ENCODE results near the gene SCRN2.

SCRN2 gene

DNA sequence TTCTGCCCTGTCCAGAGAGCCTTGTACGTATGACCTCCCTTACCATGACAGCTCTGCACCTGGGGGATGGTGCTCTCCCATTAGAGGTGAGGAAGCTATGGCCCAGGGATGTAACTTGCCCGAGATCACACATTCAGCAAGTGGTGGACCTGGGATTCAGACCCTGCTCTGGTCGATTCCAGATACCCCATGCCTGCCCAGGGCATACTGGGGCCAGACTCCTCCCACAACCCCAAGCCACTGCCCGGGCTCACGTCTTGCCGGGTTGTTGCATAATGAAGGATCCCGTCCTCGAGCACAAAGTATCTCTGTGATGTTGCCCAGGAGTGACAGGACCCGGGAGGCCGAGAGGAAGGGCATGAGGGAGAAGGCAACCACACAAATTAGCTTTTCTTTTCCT, 21.6 kb downstream of the SCRN2 start:
- no peak for DNase-seq

DNA sequence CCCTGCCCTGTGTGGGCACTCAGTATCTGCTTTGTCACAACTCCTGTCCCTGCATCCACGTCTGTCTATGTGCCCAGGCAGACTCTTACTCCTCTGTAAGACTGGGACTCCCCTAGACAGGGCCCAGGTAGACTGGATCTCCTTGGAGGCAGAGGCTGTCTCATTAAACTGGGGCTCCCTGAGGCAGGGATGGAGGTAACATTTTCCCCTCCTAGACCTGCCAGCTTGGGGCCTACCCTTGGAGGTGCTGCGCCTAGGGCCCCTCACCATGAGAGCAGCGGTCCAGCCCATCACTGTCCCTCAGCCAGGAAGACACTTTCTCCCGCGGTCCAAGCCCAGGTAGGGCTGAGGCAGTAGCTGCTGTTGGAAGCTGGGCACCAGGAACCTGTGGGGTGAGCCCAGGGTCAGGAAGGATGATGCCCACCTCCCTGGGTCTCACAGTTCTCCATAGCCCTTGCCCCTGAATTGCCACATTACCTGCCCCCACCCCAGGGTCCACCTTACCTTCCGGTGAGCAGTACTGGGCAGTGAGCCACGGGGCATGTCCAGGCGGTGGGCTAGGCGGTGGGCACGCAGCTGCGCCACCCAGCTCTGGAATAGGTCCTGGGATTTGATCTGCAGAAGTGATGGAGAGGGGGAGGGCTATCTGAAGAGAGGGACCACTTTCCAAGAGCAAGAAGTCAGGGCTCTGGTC, 22.9 kb downstream of the SCRN2 start:
- no peak for DNase-seq

DNA sequence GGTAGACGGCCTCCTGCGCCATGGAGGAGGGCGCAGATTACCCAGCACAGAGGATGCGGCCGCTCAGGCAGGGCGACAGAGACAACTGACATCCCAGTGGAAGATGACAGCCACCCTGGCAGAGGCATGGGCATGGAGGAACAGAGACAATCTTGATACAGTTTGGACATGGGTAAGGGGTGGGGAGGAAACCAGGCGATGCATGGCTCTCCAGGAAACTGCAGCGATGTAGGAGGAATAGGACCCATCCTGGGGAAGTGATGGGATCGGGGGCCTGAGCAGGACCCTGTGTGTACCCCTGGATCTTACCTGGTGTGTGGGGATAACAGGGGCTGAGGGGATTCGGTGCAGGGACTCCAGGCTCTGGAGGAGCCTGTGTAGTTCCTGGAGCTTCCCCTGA, 24.1 kb downstream of the SCRN2 start:
- DNase-seq, result no peak

DNA sequence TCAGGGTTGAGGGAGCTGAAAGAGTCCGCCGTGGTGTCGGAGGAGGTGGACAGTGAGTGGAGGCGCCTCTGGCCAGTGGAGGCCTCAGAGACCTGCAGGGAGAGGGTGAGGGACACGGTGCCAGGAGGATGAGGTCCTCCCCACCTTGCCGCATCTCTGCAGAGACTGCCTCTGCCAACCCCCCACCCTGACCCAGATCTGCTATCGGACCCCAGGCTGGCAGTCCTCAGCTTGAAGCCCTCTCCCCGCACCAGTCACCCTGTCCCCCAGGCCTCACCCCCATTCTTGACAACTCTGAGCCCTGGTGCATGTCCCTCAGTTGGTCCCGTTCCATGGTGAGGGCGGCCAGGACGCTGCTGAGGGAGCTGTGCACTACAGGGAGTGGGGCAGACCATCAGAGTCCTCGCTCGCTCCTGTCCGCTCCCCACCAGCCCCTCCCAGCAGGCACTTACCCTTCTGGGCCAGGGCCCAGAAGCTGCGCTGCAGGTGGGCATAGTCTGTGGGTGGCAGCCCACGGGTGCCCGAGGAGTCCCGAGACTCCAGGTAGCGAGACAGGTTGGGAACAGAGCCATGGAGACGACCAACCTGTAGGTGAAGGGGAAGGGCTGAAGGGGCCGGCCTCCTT, 24.9 kb downstream of the SCRN2 start:
- DNase-seq, result no peak

DNA sequence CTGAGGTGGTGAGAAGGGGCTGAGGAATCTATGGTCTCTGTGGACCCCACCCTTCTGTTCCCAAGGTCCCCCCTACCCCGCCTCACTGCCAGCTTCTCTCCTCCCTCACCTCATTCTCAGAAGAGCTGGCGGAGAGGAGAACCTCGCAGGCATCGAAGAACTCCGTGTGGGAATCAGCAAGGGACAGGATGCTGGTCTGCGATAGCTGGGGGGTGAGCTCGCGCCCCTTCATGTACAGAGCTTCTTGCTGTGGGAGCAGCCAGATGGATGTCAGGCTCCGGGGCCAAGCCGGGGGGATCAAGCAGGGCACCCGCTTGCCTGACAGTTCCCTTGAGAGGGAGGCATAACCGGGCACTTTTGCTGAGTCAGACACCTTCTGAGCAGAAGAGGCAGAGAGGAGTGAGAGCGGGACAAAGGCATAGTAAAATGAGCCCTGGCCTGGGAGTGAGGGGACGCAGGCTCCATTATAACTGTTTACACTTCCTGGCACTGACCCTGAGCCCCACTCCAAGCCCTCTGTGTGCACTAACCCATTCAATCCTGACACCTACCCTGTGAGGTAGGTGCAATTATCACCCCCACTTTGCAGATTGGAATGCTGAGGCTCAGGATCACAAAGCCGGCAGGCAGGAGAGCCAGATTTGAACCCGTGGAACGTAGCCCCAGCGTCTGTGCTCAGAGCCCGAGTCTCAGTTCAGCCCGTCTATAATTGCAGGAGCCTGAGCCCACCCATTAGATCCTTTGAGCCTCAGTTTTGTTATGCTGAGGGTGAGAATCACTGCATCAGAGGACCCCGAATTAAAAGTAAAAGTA, 25.8 kb downstream of the SCRN2 start:
- DNase-seq, result no peak

DNA sequence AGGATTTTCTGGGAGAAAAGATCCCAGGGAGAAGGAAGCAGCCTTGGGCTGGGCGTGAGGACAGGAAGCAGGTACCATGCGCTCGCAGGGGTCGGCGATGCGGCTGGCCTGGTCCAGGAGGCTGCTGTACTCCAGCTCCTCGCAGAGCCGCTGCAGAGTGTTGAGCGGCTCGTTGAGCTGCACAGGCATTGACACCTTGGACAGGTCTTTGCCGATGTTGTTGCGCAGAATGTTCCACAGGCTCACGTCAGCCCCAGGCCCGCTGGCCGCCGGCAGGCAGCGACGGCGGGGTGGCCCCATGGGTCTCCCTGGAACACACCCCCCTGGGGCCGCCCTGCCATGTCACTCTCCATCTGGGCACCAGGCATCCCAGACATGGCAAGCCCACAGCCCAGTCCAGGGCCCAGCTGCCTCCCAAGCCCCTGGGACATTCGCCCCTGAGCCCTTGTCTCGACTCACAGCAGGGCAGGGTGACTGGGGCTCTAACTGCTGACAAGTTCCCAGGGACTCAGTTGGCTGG, 27.5 kb downstream of the SCRN2 start:
- DNase-seq, result no peak

DNA sequence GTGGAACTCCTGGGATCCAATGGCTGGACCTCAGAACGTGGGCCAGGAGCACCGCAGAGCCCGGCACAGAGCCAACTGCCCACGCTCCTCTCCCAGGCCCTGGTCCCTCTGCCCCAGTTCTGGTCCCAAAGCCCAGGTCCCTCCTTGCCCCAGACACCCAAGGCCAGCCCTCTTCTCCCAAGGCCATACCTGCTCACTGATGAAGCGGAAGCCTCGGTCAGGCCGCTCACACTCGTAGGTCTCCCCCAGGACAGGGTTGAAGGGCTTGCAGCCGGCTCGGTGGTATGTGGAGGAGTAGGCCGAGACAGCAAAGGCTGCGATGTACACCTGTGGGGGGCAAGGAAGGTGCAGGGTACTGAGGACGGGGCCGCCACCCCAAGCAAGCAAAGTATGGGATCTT, 28.0 kb downstream of the SCRN2 start:
- no peak for DNase-seq

DNA sequence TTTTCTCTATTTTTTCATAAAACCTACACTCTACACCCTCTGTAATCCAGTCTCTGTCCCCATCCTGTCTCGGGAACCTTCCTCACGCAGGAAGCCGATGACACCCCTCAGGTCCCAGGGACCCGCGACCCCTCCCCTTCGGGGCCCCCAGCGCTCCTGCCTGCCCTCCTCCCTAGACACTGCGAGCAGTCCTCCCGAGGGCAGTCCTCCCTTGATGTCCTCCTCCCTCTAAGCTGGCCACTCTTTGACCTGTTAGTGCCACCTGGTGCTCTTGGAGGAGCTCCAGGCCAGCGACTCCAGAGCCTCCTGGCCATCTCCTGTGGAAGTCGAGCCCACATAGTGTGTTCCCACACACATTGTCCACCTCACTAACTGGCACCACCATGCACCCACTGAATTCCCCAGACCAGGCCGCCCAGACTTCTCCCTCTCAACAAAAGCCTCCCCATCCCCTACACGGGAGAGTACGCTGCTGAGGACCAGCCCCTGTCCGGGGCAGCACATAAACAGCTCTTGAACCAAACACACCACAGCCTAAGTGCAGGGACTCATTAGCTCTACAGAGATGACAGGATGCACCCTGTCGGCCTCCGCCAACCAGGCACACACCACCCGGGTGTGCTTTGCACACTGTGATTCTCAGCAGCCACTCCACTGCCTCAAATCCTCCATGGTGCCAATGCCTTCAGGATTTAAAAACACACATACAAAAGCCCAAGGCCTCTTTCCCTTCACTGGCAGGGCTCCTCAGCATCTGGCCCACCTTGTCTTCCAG, 28.7 kb downstream of the SCRN2 start:
- no peak for DNase-seq

DNA sequence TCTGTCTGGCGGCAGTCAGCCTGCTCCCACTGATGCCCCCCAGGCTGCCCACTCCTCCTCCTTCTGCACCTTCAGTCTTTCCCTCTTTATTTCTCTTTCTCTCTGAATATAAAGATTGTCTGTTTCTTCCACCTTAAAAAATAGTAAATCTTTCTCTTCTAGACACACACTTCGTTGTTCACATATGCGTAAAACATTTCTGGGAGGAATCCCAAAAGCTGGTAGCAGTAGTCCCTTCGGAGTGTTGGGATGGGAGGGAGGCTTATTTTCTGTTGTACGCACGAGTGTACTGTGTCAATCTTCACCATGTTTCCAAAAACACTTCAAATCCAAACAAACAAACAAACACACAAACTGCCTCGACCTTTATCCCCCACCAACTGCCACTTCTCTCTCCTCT, 29.4 kb downstream of the SCRN2 start:
- DNase-seq, result no peak

DNA sequence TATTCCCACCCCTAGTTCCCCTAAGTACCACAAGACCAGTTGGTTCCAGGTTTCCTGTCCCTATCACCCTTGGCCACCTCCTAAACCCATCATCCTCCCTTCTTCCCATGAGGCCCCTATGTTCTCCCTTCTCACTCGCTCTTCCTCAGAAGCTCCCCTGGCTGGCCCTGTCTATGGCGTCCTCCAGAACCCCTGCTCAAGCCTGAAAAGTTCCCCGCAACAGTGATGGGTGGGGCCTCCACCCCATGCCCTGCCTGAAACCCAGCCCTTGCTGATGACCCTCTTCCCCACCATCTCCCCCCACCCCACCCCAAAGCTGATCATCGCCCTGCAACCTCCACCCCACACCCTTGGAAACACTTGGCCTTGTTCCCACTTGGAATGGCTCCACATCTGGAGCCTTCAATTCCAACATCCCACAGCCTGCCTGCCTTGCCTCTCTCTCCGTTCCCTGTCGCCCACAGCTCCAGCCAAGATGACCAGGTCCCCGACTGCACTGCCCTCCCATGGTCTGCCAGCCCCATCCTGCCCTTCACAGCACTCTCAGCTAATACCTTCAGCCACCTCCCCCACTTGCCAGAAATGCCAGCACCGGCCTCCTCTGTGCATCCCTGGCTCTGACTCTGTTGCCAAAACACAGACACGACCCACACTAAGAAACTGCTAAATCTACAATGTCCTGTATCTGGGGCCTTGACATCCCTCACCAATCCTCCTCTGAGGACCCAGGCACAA, 30.0 kb downstream of the SCRN2 start:
- DNase-seq, result no peak

DNA sequence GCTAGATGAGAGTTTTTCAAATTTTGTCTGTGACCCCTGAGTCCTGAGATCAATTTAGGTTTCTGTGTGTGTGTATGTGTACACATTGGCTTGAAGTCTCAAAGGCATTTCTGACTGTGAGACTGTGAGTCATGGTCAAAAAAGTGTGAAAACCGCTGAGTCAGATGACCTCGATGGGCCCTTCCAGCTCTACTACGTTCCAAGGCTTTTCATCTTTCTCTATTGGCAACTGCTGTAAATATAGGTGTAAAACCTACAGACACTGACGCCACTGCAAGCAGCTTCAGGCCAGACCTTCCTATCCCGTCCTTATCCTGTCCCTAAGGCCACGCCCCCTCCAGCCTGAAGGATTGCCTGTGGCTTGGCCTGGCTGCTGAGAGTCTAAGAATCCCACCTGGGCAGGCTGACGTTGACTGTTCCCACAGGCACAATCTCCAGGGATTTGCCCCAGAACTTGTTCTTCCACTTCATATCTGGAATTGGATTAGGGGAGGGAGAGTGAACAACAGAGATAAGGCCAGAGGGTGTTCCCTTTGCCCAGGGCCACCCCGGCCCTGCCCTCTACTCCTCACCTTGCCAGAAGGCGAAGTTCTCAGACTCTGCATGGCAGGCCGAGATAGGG, 30.8 kb downstream of the SCRN2 start:
- DNase-seq, result no peak

DNA sequence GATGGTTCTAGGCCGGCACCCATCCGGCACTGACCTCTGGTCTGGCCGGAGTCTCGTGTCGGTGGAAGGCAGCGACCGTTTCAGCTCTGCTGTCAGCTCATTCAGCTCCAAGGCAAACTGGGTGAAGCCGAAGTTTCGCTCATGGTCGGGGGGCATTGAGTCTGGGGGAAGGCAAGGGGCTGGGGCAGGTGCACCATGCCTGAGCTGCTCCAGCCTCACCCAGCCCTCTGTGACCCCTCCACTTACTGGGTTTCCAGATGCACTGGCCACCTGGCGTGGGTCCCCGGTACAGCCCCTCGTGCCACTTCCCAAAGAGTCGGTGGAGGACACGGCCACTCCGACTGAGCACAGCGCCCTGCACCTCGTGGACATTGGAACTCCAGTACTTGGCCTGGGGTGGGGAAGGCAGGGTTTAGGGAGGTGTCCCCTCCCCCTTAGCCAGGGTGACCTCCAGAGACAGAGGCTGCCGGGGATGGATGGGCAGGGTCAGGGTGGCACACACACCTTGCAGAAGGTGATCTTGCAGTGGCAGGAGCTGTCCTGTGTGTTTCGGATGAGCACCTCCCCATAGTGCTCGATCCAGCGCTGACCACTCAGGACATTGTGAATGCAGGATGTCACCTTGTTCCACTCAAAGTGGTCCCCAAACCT, 32.1 kb downstream of the SCRN2 start:
- no peak for DNase-seq

DNA sequence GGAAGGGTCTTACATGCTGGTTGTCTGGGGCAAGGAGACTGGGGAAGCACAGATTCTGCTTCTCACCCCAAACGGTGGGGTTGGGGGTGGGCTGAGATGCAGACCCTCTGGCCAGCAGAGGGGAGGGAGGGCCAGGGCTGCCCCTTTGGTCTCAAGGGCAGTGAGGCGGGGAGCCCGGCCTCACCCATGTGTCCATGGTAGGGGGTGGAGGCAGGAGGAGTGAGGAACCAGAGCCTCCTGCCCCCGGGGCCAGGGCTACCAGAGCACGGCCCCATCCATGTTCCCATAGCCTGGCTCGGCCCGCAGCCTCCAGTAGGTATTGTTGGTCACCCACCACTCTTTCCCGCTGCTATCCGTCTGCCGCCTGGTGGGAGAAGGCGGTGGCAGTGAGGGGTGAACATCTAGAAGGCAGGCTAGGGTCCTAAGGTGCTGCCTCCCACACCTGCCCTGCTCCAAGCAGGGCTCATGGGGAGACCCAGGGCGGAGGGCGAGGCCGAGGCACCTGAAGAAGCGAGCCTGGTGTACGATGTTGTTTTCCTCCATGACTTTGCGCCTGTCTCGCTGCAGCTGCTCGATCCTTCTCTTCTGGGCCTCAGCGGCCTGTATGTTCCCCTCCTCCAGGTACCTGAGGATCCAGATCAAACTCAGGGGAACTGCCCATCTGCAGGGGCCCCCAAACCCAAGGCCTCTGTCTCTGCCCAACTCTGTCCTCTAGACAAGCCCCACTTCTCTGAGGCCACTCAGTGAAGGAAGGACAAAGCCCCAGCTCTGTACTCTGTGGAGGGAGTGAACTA, 32.8 kb downstream of the SCRN2 start:
- DNase-seq, result no peak

DNA sequence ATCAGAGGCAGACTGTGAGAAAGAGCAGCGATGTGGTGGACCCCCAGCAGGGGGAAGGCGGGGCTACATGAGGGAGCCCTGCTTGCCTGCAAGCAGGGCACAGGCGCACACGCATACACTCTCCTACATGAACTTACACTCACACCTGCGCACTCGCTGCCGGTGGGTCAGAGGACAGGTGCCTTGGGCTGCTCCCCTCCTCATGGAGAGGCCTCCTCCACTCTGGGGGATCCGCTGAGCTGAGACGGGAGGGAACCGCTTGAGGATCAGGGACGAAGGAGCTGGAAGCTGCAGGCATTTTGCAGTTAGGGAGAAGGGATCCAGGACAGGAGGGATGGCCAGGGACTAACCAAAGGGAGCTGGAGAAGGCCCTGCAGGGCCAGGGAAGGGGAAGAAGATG, 33.7 kb downstream of the SCRN2 start:
- no peak for DNase-seq

DNA sequence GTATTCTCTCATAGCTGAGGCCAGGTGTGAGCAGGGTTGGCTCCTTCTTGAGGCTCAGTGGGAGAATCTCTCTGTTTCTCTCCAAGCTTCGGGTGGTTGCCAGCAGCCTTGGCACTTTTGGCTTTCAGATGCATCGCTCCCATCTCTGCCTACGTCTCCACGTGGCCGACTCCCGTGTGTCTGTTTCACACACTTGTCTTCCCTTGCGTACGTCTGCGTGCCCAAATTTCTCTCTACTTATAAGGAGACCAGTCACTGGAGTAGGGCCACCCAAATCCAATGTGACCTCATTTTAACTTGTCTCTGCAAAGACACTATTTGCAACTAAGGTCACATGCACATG, 34.2 kb downstream of the SCRN2 start:
- no peak for DNase-seq

DNA sequence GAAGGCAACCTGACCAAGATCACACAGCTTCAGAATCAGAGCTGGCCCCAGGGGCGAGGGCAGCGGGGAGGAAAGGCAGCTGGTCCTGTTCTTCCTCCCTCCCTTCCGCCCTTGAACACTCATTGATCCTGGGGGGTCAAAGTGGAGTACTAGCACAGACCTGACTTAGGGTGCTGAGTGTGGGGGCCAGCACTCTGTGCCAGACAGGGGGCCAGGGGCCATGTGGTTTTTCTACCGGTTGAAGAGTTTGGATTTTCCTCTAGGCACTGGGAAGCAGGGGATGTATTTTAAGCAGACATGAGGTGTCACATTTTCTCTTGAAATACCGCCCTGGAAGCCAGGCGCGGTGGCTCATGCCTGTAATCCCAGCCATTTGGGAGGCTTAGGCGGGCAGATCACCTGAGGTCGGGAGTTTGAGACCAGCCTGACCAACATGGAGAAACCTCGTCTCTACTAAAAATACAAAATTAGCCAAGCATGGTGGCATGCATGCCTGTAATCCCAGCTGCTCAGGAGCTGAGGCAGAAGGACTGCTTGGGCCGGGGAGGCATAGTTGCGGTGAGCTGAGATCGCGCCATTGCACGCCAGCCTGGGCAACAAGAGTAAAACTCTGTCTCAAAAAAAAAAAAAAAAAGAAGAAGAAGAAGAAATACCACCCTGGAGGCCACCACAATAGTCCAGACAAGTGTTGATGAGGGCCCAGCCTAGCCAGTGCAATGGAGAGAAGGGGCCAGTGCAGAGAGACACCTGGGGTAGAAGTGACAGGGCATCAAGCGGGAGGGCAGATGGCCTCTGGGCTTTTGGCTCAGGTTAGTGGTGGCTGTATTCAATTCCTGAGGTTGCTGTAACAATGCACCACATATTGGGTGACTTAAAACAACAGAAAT, 34.8 kb downstream of the SCRN2 start:
- DNase-seq, result no peak

DNA sequence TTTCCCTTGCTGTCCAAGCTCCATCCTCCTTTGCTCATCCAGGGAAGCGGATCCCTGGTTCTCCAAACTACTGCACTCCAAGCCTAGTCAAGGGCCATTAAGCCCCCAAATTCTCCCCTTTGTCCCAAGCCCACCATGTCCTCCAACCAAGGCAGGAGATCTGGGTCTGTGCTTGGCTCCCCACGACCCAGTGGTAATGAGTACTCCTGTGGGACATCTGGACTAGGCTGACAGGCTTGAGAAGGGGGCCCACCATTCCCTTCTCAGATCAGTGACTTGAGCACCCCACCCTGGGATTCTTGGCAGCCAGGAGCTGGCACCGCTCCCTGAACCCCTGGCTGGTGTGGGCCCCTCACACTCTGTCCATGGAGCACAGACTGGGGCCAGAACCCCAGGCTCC, 36.6 kb downstream of the SCRN2 start:
- DNase-seq, result no peak

DNA sequence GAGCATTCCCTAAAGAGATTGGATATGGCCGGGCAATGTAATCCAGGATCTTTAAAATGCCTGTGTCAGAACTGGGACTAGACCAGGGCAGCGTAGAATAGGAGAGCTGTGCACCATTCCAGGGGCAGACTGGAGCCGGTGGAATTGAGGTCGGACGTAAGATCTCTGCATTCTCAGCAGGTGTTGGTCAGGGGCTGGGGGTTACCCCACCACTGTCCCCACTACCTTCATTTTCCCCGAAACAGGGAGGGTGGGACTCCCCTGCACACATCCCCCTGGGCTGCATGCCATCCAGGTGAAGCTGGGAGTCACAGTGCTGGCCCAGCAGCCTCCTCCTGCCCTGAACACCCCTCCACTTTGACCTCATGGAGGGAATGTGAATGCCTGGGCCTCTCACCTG, 37.3 kb downstream of the SCRN2 start:
- DNase-seq, result no peak

DNA sequence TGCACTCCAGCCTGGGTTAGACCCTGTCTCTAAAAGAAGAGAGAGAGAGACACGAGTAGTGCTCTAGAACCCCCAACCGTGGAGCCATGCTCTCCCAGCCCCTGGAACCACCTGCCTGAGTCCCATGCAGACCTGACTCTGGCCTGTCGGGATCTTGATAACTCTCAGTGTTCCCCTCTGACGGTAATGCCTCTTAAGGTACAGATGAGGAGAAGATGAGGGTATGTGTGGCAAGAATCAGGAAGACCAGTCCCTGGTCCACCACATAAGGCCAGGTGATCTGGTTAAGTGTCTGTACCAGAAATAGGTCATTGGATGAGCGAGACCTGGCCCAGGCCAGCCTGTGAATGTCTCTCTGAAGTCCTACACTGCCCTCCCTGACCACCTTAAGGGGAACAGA, 37.9 kb downstream of the SCRN2 start:
- DNase-seq, result no peak

Data from NCI-H146 (cell line).